Frontal cortex (tissue), 4 donors: ENCODE measurements around the gene DNAJC1. TPM values are rescaled to one million over a fixed set of nuclear protein-coding genes. Genes with fewer than 3 reads are reported as not detected.

ENCODE experiments used
- DNase-seq, 2 donors: peaks; one replicate each; pipeline ENCODE4 v3.0.0; 2012; ENCODE audit warnings: low spot score in 2 of 2
- FAIRE-seq: peaks from 2 replicates; lab custom pipeline; 2012; peaks lifted over from hg19 to GRCh38; lab: Jason Lieb, UNC
- total RNA-seq: library from RNA; depleted of rRNA; stranded (reverse); fragments of >200 nt; gene quantifications from one replicate; pipeline ENCODE4 v1.2.3, GENCODE V29; 2014
- donor health status: control.
- donor health status: control.
- donor health status: control.

Gene DNAJC1
- total RNA-seq, 1 donor from 2014 or later = 20.0 TPM

DNA sequence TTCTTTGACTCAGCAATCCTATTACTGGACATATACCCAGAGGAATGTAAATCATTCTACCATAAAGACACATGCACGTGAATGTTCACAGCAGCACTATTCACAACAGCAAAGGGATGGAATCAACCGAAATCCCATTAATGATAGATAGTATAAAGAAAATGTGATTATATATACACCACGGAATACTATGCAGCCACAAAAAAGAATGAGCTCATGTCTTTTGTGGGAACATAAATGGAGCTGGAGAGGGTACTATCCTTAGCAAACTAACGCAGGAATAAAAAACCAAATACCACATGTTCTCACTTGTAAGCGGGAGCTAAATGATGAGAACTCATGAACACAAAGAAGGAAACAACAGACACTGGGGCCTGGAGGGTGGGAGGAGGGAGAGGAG, 201.9 kb downstream of the DNAJC1 start:
- no peak for FAIRE-seq
- no peak for DNase-seq

DNA sequence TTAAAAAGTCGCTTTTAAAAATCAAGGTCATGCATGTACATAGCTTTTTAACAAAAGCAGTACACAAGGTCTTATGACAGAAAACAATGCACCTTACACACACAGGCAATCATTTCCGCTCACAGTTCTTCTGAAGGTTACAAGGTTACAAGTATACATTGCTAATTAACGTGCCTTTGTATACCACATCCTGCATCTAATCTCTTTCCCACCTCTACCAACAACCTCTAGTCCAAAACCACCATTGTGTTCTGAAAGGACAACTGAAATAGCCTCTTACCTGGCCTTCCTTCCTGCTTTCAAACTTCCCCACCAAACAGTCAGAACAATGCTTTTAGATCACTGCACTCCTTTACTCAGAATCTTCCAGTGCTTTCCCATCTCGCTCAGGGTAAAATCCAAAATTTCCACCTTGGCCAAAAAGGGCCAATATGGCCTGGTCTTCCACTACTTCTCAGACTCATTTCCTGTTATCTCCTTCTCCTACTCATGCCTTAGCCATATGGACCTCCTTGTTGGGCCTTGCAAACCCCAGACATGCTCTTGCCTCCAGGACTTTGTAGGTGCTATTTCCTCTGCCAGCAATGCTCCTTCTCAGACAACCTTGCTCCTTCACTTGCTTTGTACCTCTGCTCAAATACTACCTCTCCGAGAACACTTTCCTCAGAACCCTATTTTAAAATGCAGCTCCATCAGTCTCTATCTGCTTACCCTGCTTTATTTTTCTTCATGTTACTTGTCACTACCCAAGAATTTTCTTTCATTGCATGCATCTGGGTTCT, 205.4 kb downstream of the DNAJC1 start:
- no peak for FAIRE-seq
- DNase-seq = no peak

DNA sequence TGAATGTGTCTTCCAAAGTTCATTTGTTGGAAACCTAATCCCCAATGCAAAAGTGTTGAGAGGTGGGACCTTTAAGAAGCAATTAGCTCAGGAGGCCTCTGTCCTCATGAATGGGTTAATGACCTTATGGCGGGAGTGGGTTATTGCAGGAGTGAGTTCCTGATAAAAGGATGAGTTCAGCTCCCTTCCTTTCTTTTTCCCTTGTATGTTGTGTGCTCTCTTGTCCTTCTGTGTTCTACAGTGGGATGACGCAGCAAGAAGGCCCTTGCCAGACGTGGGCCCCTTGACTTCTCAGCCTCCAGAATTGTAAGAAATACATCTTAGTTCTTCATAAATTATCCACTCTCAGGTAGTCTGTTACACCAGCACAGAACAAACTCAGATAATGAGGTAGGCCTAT, 206.0 kb downstream of the DNAJC1 start:
- DNase-seq = no peak
- FAIRE-seq = no peak

DNA sequence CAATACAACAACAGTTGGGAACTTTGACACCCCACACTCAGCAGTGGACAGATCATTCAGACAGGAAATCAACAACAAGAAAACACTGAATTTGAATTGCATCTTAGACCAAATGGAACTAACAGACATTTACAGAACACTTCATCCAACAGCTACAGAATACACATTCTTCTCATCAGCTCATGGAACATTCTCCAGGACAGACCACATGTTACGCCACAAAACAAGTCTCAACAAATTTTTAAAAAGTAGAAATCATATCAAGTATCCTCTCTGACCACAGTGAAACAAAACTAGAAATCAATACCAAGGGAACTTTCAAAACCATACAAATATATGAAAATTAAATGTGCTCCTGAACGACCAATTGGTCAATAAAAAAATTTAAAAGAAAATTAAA, 212.3 kb downstream of the DNAJC1 start:
- FAIRE-seq = no peak
- no peak for DNase-seq

DNA sequence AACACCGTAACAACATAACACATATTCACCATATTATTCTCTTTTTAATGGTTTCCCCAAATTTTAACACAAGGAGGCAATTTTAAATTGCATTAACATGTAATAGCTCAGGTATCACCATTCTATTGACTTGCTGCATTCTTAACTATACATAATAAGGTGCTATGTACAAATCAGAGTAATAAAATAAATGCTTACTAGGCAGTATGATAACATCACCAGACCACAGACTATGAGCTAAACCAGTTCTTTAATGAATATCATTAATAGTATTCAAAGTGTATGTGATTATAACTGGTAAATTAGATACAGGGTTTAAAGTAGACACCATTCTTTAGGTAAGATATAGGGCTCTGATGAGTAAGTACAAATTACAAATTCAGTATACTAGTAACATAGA, 226.6 kb downstream of the DNAJC1 start:
- FAIRE-seq = no peak
- DNase-seq = no peak

DNA sequence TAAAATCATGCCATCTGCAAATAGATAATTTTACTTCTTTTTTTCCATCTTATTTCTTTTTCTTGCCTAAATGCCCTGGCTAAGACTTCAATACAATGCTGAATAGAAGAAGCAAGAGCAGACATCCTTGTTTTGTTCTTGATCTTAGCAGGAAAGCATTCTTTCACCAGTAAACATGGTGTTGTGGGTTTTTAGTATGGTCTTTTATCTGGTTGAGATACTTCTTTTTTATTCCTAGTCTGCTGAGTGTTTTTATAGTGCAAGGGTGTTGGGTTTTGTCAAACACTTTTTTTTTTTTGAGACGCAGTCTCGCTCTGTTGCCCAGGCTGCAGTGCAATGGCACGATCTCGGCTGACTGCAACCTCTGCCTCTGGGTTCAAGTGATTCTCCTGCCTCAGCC, 232.3 kb downstream of the DNAJC1 start:
- FAIRE-seq (no peak), DNase-seq (no peak)

DNA sequence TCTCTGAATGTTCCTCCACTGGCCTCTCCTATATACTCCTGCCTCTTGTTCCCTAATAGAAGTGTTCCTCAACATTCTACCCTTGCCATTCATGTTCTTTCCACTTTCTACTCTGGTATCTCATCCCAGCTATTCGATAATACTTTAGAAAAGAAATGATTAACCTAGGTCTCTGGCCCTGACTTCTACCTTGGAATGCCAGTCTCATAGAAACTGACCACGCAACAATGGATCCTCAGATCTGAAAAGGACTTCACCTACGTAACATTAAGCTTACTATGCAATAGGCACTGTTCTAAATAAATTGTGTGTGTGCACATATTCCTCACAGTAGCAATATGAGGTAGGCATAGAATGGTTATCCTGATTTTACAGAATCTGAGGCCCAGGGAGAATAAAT, 234.5 kb downstream of the DNAJC1 start:
- FAIRE-seq (no peak), DNase-seq (no peak)

DNA sequence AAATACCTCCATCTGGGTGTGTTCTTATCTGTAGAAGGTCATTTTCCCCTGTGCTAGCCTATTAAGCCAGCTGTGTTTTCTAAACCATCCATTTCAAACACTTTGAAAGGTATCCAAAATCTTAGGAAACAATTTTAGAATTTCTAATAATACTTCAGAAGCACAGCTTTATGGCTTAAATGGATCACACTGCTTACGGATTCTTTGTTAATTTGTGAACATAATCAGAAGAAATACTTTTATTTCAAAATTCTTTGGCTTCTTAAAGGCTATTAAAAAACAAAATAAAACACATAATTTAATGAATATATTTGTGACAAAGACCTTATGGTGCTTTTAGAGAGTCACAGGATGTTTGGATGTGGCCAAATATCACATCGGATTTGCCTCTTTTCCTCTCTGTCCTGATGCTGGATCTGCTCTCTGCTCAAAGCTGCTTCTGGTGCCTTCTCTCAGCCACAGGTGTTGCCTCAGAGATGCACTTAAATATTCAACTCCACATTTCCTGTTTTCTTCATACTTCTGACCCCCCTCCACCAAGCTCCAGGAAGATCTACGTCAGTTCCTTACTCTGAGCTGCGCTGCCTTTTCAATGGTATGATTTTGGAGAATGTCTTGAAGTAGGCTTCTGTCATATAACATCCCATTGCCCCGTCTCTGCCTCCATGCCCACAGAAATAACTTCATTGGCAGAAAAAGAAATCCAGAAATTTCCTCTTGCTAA, 238.9 kb downstream of the DNAJC1 start:
- FAIRE-seq = no peak
- no peak for DNase-seq

DNA sequence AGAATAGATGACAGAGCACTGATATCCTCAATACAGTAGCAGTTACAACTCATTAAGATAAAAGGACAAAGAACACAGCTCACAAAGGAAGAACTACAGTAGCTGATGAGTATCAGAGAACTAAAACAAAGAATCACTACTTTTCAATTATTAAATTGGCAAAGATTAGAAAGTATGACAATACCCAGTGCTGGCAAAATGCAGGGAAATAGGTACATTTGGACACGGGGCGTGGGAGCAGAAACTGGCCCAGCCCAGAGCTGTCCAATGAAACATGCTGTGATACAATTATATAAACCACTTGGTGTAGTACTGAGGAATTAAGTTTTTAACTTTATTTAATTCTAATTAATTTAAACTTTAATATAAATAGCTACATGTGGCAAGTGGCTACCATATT, 243.2 kb downstream of the DNAJC1 start:
- no peak for FAIRE-seq
- no peak for DNase-seq

DNA sequence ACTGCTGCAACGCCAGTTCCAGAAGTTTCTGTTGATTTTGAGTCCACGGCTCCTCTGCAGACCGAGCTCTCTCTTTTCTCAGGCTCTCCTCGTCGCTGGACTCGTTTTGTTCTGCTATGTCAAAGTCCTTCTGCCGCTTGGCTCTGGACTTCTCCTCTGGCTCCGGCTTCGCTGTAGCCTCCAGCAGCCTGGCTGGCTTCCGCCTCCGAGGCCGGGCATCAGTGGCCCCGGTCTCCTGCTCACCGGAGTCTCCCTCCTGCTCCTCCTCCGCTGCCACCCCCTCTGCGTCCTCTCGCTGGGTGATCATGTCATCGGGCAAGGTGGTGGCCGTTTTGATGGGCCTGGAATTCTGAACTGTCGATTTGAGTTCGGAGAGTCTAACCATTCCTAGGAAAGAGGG, 244.3 kb downstream of the DNAJC1 start:
- DNase-seq (no peak), FAIRE-seq (no peak)

DNA sequence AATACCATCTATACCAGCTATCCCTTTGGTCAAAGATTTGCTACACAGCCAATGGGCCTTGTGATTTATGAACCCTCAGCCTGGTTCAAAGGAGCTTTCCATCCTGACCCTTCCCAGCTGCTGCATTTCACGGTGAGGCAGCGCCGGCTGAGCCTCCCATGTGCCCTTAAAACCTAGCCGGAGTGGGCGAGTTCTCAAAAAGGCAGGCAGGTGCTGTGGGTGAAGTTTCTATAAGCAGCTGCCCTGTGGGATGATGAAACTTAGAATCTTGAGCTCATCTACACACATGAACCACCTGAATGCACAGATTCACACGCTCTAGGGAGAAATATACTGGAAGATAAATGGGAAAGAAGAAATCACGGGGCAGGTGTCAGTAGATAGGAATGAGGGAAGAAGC, 244.8 kb downstream of the DNAJC1 start:
- DNase-seq (no peak), FAIRE-seq (no peak)

DNA sequence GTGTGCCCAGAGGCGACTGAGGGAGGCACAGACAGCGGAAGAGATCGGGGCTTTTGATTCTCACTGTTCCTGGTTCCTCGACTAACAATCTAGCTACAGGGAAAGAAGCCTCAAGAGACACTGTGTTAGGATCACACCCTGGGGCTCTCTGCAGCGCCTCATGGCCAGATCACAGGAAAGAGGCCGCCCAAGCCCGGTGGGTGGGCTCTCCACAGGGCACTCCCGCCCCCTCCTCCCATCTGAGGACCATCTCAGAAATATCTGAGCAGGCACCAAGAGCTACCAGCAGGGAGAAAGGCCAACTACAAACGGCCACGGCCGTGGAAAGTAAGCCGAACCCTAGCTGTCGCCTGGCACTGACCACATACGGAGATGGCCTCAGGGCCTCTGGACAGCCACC, 245.3 kb downstream of the DNAJC1 start:
- FAIRE-seq (no peak), DNase-seq (no peak)

DNA sequence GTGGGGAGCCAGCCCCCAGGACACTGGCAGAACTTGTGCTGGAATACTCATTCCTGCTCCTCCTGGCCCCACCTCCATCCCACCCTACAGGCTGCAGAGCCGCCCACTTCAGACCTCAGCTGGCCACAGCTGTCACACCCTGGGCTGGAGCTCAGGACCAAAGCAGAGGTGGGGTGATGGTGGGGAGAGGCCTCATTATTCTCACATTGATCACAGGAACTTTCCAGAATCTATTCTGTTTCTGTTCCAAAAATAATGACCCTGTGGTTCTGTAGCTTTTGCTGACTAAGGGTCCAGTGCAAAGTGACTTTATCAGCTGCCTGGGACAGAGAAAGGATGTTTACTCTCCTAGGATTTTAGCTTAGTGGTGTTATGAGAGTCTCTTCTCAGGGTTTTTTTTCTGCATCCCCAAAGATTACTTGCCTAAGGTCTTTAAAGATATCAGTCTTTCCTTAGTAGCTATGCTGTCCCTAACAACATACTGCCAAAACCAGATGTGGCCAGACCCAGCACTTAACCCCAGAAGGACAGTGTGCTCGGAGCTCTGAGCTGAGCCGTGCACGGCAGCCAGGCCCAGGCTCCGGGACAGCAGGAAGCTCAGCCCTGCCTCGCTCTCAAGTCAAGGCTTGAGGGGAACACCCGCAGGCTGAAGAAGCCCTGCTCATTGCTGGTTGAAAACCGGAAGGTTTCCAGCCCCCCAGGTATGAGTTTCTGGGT, 246.2 kb downstream of the DNAJC1 start:
- no peak for FAIRE-seq
- no peak for DNase-seq

DNA sequence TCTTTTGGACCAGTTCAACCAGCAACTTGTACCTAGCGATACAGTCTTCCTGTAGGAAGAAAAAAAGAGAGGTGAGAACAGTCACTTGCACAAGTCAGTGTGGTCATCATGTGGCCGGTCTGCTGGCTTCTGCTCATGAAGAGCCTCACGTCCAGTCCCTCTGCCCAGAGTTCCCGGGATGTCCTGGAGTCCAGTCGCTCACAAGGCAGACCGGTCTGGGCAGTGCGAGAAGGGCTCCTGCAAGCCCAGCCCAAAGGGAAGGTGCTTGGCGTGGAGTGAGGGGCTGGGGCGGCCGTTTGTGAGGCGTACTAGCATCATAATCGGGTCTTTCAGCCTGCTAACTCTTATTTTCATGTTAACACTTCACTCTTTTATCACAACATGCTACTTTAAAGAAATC, 246.8 kb downstream of the DNAJC1 start:
- no peak for FAIRE-seq

DNA sequence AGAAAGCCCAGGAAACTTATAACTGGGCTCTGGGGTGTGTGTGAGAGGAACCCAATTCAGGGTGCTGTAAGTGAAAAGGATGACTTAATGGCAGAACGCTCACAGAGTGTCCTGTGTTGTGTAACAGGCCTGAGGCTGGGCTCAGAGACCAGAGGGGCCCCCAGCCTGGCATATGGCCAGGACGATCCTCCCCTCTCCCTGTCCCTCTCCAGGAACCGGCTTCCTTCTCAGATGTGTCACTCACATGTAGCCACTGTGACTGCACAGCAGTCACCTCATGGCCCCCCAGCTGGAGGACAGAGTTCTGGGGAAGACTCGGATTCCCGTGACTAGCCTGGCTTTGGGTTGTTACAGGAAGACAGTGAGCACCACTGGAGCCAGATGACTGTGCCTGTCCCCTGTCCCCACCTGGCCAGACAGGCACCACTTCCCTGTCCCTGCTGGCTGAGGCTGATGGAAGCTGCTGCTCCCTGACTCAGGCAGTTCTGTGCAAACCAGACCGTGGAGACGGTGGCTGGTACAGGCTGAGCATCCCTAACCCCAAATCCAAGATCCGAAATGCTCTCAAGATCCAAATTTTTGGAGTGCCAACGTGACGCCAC, 249.0 kb downstream of the DNAJC1 start:
- FAIRE-seq (no peak), DNase-seq (no peak)

More for the DNA sequence above, 246.8 kb downstream of the DNAJC1 start:
- DNase-seq = no peak

DNA sequence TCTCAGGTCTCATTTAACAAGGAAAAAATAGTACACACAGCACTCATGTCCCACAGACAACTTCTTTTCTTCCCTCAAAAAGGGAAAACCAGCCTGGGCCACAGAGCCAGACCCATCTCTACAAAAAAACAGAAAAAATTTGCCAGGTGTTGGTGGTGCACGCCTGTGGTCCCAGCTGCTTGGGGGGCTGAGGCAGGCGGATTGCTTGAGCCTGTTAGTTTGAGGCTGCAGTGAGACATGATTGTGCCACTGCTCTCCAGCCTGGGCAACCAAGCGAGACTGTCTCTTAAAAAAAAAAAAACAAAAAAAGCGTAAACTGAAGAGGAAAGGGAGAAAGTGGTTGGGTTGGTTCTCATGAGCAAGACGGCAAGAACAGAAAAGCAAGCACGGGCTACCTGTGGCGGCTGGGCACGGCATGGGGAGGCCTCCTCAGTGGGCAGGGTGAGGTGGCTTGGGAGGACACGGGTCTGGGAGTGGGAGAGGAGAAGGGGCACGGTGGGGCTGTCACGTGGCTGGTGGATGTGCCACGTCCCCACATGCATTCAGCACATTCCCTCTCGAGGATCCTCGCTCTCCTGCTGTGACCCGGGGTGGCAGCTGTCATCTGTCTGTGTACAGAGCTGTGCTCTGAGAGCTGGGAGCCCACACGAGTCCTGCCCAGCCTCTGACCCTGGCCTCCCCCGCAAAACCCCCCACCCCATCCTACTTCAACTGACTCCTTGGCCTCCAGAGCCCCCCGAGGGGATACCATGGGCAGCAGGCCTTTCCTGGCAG, 249.8 kb downstream of the DNAJC1 start:
- FAIRE-seq = no peak
- no peak for DNase-seq

DNA sequence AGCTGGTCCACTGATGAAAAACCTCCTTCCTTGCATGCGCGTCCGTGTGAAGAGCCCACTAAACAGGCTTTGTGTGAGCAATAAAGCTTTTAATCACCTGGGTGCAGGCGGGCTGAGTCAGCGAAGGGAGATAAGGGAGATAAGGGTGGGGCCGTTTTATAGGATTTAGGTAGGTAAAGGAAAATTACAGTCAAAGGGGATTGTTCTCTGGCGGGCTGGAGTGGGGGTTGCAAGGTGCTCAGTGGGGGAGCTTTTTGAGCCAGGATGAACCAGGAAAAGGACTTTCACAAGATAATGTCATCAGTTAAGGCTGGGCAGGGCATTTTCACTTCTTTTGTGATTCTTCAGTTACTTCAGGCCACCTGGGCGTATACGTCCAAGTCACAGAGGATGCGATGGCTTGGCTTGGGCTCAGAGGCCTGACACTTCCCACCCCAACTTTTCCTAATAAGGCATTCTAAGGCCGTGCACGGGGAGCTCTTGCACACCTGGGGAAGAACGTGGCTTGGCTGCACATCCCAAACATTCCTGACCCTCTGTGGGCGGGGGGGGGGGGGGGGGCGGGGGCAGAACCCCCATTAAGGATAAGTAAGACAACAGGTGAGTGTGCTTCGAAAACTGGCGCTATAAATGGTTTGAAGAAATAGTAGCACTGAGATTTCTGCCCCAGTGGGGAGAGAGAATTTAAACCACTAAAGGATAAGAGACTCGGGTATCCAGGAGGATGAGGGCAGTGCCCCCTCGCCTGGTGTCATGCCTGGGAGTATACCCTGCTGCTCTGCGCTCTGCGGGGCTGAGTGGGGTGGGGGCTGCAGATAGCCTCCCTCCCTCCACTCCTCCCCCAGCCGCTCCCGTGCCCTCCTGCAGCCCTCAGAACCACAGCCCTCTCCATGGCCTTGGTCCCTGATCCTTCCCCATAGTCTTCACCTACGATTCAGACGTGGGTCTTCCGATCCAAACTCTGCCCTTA, 251.9 kb downstream of the DNAJC1 start:
- DNase-seq (no peak), FAIRE-seq (no peak)

DNA sequence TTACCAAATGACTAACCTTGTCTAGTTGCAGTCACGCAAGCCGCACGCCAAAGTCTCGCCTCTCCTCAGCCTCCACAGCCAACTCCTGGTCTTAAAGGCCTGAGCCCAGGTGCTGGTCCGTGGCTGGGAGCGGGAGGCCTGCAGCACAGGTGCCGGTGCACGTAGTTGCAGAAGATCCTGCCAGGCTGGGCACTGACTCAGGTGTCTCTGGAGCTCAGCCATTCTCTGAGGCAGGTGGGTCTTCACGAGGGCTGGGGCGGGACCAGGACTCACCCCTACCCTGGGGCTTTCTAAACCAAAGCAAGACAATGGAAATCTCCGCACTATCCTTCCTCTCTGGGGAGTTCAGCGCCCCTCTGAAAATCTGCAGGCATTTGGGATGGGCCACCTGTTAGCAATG, 253.1 kb downstream of the DNAJC1 start:
- FAIRE-seq = no peak

DNA sequence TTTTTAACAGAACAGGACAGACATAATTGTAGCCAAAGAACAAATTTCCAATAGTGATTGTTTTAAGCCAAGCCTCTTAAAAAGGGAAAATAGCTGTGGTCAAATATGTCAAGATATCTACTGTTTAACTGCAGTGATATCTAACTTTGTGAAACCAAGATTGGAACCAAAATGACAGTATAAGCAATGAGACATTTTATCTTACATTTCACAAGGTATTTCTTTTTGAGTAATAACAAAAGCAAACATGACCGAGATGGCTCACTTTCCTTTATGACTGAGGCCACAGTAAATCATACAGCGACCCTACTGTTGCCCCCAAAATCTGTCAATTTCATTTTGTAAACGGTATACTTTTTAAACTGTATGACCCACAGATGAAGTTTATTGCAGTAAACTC, 253.7 kb downstream of the DNAJC1 start:
- DNase-seq = no peak
- no peak for FAIRE-seq

More for the DNA sequence above, 253.1 kb downstream of the DNAJC1 start:
- no peak for DNase-seq
